Stimulated activated CD4-positive, alpha-beta T cell treated with anti-CD3 and anti-CD28 coated beads, Interleukin-2, amount 100 ng/mL, for 4 hours (primary cell): ENCODE results near the gene CXCR5.

Source experiments
- DNase-seq: peaks from one replicate; pipeline ENCODE4 v3.0.0-alpha.2; 2020; ENCODE audit warnings: low read depth

CXCR5 gene

GRCh38 chr11:118898400-118899295 is 15.0 kb downstream of the CXCR5 start:
- no peak for DNase-seq

GRCh38 chr11:118899296-118899688 is 15.6 kb downstream of the CXCR5 start:
- no peak for DNase-seq

GRCh38 chr11:118899706-118900360 is 16.1 kb downstream of the CXCR5 start:
- no peak for DNase-seq

GRCh38 chr11:118900535-118901384 is 17.1 kb downstream of the CXCR5 start:
- DNase-seq: no peak

GRCh38 chr11:118901494-118902335 is 18.0 kb downstream of the CXCR5 start:
- DNase-seq: no peak

GRCh38 chr11:118902336-118903203 is 18.9 kb downstream of the CXCR5 start:
- DNase-seq: no peak

- no peak for DNase-seq
These were observed 19.7 kb downstream of the CXCR5 start for GRCh38 chr11:118903204-118904015.

- peak; percentile 76 for DNase-seq
These were observed 23.7 kb downstream of the CXCR5 start for GRCh38 chr11:118907051-118908042.

- no peak for DNase-seq
These were observed 24.6 kb downstream of the CXCR5 start for GRCh38 chr11:118908264-118908663.

- DNase-seq: no peak
These were observed 25.4 kb downstream of the CXCR5 start for GRCh38 chr11:118908901-118909618.

GRCh38 chr11:118909619-118910308 is 26.1 kb downstream of the CXCR5 start:
- no peak for DNase-seq

- DNase-seq: peak; percentile 59
These were observed 26.8 kb downstream of the CXCR5 start for GRCh38 chr11:118910309-118911112.

GRCh38 chr11:118911113-118911879 is 27.6 kb downstream of the CXCR5 start:
- no peak for DNase-seq

GRCh38 chr11:118911880-118912741 is 28.4 kb downstream of the CXCR5 start:
- DNase-seq: peak; percentile 85
